VCaP (cell line): ENCODE measurements around the gene MEF2C.

Experiments used
- H3K27ac ChIP-seq: fragments of 450-650 bp; 2 replicates; pipeline ENCODE4 v1.5.1; 2017
- TF ChIP-seq, protein P1 (sequence below): fragments of 450-650 bp; conservative IDR thresholded peaks from 2 replicates; pipeline ENCODE4 v1.5.1; 2017; ENCODE audit warnings: mild to moderate bottlenecking, moderate library complexity

The MEF2C gene

DNA sequence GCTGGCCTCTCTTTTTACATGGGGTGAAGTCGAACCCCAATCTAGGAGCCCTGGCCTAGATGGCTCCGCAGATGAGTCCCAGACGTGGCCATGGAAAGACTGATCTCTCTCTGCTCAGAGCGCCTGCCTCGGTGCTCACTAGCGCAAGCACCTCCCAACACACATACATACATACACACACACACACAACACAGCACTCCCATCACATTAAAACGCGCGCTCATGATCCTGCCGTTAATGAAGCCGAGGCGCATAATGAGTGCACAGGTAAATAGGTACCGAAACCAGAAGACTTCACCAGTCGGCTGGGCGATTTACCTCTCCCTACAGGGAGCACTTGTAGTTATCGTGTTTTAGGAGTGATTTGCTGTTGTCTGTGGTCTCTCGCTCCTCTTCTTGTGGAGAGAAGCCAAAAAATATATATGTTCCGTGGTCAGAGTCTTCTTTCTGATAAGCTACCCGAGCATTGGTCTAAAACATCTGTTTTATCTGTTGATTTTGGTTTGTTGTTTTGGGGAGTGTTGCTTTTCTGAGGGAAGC is 207.7 kb downstream of the MEF2C start:
- peak overlapping the region; percentile 76 for H3K27ac ChIP-seq
- TF ChIP-seq, protein P1, sequence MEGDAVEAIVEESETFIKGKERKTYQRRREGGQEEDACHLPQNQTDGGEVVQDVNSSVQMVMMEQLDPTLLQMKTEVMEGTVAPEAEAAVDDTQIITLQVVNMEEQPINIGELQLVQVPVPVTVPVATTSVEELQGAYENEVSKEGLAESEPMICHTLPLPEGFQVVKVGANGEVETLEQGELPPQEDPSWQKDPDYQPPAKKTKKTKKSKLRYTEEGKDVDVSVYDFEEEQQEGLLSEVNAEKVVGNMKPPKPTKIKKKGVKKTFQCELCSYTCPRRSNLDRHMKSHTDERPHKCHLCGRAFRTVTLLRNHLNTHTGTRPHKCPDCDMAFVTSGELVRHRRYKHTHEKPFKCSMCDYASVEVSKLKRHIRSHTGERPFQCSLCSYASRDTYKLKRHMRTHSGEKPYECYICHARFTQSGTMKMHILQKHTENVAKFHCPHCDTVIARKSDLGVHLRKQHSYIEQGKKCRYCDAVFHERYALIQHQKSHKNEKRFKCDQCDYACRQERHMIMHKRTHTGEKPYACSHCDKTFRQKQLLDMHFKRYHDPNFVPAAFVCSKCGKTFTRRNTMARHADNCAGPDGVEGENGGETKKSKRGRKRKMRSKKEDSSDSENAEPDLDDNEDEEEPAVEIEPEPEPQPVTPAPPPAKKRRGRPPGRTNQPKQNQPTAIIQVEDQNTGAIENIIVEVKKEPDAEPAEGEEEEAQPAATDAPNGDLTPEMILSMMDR: no peak

DNA sequence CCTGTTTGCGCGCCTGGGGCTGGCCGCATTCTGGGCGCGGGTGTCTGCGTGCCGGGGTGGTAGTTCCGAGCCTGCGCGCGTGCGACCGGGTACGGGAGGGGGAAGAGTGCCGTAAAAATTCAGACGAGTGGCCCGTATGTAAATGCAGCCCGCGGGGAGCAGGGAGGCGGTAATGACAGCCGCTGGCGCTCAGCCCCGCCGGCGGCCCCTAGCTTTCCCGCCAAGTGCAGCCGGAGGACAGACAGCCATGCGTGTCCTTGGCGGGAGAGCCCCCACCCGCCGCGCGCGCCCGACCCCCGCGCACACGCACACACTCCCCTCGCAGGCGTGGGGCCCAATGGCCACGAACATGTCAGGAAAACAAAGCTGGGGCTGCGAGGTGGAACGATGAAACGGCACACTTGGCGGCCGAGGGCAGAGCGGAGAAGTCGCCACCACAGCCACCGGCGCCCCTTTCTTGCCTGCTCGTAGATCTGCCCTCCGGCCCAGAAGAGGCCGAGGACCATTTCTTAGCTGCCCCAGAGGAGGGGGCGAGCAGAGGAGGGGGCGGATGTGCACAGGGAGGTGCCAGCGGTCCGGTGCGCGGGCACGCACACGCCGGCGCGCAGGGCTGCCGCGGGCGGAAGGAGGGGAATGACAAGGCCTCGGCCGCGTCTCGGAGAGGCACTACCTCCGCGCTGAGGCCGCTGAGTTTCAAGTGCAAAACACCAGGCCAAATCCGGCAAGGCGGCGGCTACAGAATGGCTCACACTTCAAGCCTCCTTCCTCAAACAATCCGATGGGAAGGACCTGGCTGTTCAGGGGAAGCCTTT is 208.4 kb downstream of the MEF2C start:
- TF ChIP-seq, protein P1: no peak
- H3K27ac ChIP-seq: peak overlapping the region; percentile 76

- peak overlapping the region; percentile 76 for H3K27ac ChIP-seq
- TF ChIP-seq, protein P1: no peak
These were observed 209.5 kb downstream of the MEF2C start for GRCh38 chr5:88673253-88674105.

- no peak overlapping the region for H3K27ac ChIP-seq
- TF ChIP-seq, protein P1: no peak
These were observed 210.2 kb downstream of the MEF2C start for GRCh38 chr5:88672644-88673252.

GRCh38 chr5:88671505-88672499 is 211.2 kb downstream of the MEF2C start:
- TF ChIP-seq, protein P1: no peak
- H3K27ac ChIP-seq: no peak overlapping the region

DNA sequence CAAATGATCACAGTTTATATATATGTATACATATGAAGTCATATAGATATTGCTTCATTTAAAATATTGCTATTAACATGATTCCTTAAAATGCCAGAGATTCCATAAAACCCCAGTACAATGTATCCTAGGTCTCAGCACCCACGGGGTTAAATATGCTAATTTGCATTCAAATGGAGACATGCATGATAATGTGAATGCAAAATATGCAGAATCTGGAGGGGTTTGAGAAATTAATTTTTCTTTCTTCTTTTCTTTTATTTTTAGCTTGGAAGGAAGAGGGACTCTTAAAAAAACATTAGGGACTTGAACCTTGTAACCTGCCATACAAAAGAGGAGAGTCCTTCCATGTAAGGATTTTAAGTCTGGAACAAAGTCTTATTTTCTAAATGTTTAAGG is 211.9 kb downstream of the MEF2C start:
- no peak overlapping the region for H3K27ac ChIP-seq
- TF ChIP-seq, protein P1: no peak
